DND-41 (cell line): ENCODE results near the gene PARVB.

Experiments
- ATAC-seq: fragments of 200-7000 bp; cut with Tn5 transposase; 3 replicates; pipeline ENCODE4 v1.9.1; 2021; ENCODE audit warnings: low read depth; ENCODE audit not compliant: insufficient read depth
- DNase-seq: peaks from one replicate; pipeline ENCODE4 v3.0.0-alpha.2; 2020
- H2AFZ ChIP-seq: 2 replicates; pipeline ENCODE4 v1.6.0; 2012; ENCODE audit warnings: low read depth, low read length
- H3K27ac ChIP-seq: 2 replicates; pipeline ENCODE4 v1.5.1; 2012; ENCODE audit warnings: low read length, inconsistent platforms
- H3K27me3 ChIP-seq: fragments of 200-600 bp; sonication (generic); 2 replicates; pipeline ENCODE4 v1.6.0; 2012; ENCODE audit warnings: low read length, mild to moderate bottlenecking, inconsistent platforms; ENCODE audit not compliant: insufficient read depth, poor library complexity
- H3K36me3 ChIP-seq: 2 replicates; pipeline ENCODE4 v1.5.1; 2012; ENCODE audit warnings: low read length, inconsistent platforms; ENCODE audit not compliant: insufficient read depth
- H3K4me1 ChIP-seq: 2 replicates; pipeline ENCODE4 v1.5.1; 2012; ENCODE audit warnings: mild to moderate bottlenecking, low read length; ENCODE audit not compliant: insufficient read depth
- H3K4me2 ChIP-seq: 2 replicates; pipeline ENCODE4 v1.6.0; 2012; ENCODE audit warnings: mild to moderate bottlenecking, moderate library complexity, low read length, inconsistent platforms; ENCODE audit not compliant: insufficient read depth
- H3K4me3 ChIP-seq, 2 experiments: fragments of 200-600 bp in 1 of 2; shearing (Covaris generic) in 1 of 2; 2 replicates each; pipeline ENCODE4 v1.5.1; 2012 to 2016; ENCODE audit warnings: inconsistent platforms in 2 of 2, low read length in 2 of 2, mild to moderate bottlenecking in 2 of 2, low read depth in 1 of 2, moderate library complexity in 1 of 2
- H3K79me2 ChIP-seq: 2 replicates; pipeline ENCODE4 v1.6.0; 2012; ENCODE audit warnings: low read length, inconsistent platforms; ENCODE audit not compliant: insufficient read depth
- H3K9ac ChIP-seq: 2 replicates; pipeline ENCODE4 v1.6.0; 2012; ENCODE audit warnings: low read depth, mild to moderate bottlenecking, inconsistent platforms, low read length, moderate library complexity
- H3K9me3 ChIP-seq: 2 replicates; pipeline ENCODE4 v1.5.1; 2012; ENCODE audit warnings: low read length, moderate library complexity, mild to moderate bottlenecking, inconsistent platforms; ENCODE audit not compliant: insufficient read depth, severe bottlenecking
- H4K20me1 ChIP-seq: 2 replicates; pipeline ENCODE4 v1.6.0; 2012; ENCODE audit warnings: low read length; ENCODE audit not compliant: insufficient read depth
- CTCF ChIP-seq: IDR thresholded peaks from 2 replicates; pipeline ENCODE4 v1.5.1; 2012; ENCODE audit warnings: borderline replicate concordance, low read length, moderate library complexity, mild to moderate bottlenecking; ENCODE audit not compliant: poor library complexity, severe bottlenecking; ENCODE audit errors: extremely low read depth
- EZH2 ChIP-seq: IDR thresholded peaks from 3 replicates; pipeline ENCODE4 v1.6.1; 2012; ENCODE audit warnings: borderline replicate concordance, low read depth, mild to moderate bottlenecking, moderate library complexity, low read length, inconsistent platforms; ENCODE audit not compliant: severe bottlenecking

PARVB gene

GRCh38 chr22:44203203-44203602, 179.1 kb downstream of the PARVB start:
- DNase-seq (no peak), ATAC-seq (no peak)
- Histone ChIP-seq H2AFZ (no peak overlapping the region), H3K27ac (no peak overlapping the region), H4K20me1 (peaks cover 25% of the 10 kb centered on the region), H3K36me3 (peaks cover 24% of the 10 kb centered on the region), H3K4me2 (no peak overlapping the region), H3K27me3 (no peaks in the 10 kb centered on the region), H3K9ac (no peak overlapping the region), H3K4me3 (no peak overlapping the region), H3K9me3 (no peaks in the 10 kb centered on the region), H3K4me1 (peaks cover 9% of the 10 kb centered on the region; the same call in 1 of the 2 replicates), H3K79me2 (no peaks in the 10 kb centered on the region)
- TF ChIP-seq CTCF (no peak), EZH2 (no peak)

- H3K36me3 ChIP-seq = peaks cover 15% of the 10 kb centered on the region; the same call in 1 of the 2 replicates
These were observed 180.8 kb downstream of the PARVB start for GRCh38 chr22:44204739-44205515.

GRCh38 chr22:44205516-44206329, 181.6 kb downstream of the PARVB start:
- peaks cover 15% of the 10 kb centered on the region; the same call in 1 of the 2 replicates for H3K36me3 ChIP-seq
- no peak for ATAC-seq
- H3K4me3 ChIP-seq = no peak overlapping the region

More at GRCh38 chr22:44204739-44205515, 180.8 kb downstream of the PARVB start:
- H3K4me3 ChIP-seq = no peak overlapping the region
- peaks cover 4% of the 10 kb centered on the region for H3K9me3 ChIP-seq
- H3K79me2 ChIP-seq = no peaks in the 10 kb centered on the region
- H3K27me3 ChIP-seq = no peaks in the 10 kb centered on the region
- no peak overlapping the region for H3K9ac ChIP-seq
- H4K20me1 ChIP-seq = peaks cover 19% of the 10 kb centered on the region
- DNase-seq = no peak
- H2AFZ ChIP-seq = no peak overlapping the region
- no peak for ATAC-seq
- TF ChIP-seq EZH2 (no peak), CTCF (no peak)
- H3K4me2 ChIP-seq = no peak overlapping the region
- peaks cover 9% of the 10 kb centered on the region; the same call in 1 of the 2 replicates for H3K4me1 ChIP-seq
- H3K27ac ChIP-seq = no peak overlapping the region

More at GRCh38 chr22:44205516-44206329, 181.6 kb downstream of the PARVB start:
- Histone ChIP-seq H3K9me3 (peaks cover 4% of the 10 kb centered on the region), H3K4me2 (no peak overlapping the region), H3K27me3 (no peaks in the 10 kb centered on the region), H4K20me1 (peaks cover 15% of the 10 kb centered on the region; the same call in 1 of the 2 replicates), H3K79me2 (no peaks in the 10 kb centered on the region), H3K4me1 (peaks cover 3% of the 10 kb centered on the region; the same call in 1 of the 2 replicates), H3K27ac (no peak overlapping the region), H3K9ac (no peak overlapping the region), H2AFZ (no peak overlapping the region)
- no peak for DNase-seq
- TF ChIP-seq EZH2 = no peak
- no peak for TF ChIP-seq CTCF
